ENCODE data around the gene KRT2. TPM values are rescaled to one million over a fixed set of nuclear protein-coding genes. Genes with fewer than 3 reads are reported as not detected.

KRT2 gene
- total RNA-seq, 1 experiment from 2014 or later, result not detected

DNA sequence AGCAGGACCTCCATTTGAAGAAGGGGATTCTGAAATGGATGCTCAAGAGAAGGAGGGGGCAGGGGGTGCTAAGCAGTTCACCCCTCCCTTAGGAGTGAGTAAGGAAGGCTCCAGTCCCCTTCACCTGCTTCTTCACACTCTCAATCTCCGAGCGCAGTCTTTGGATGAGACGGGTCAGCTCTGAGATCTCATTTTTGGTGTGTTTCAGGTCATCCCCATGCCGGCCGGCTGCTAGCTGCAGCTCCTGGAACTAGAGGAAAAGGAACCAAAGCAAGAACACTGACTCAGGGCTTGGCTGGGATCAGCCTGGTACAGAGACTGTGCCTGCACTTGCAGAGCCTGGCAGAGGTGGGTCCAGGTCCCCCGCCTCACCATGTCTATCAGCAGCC lies 40.9 kb downstream of the KRT2 start (continued):
- no peak for TF ChIP-seq ATF2 (CRISPR knock-in tag; IDR thresholded peaks at IDR 0.05; ENCODE audit: borderline replicate concordance, low read depth)

GRCh38 chr12:52608826-52609630 lies 43.0 kb downstream of the KRT2 start:
- H3K36me3 Mint-ChIP-seq, result no peaks in the 10 kb centered on the region
- ATAC-seq (no peak), DNase-seq (ENCODE audit: low spot score) (no peak)
- ChIA-PET POLR2A (interaction anchor here (0.9 kb wide), 1 partner anchor 31 kb away, joined by 3 read pairs; no protein-coding TSS in a partner anchor), CTCF (interaction anchor here (0.9 to 1.7 kb wide), 5 partner anchors 31 to 262 kb away, joined by 3 to 4 read pairs (median 3); no protein-coding TSS in a partner anchor)
- TF ChIP-seq ELF4 (CRISPR knock-in tag; IDR thresholded peaks at IDR 0.05; ENCODE audit: low read depth), result no peak
- TF ChIP-seq PRRX2 (CRISPR knock-in tag; IDR thresholded peaks at IDR 0.05), result no peak
- TF ChIP-seq GRHL2 (CRISPR knock-in tag; IDR thresholded peaks at IDR 0.05; ENCODE audit: insufficient replicate concordance, severe bottlenecking), result no peak
- no peak overlapping the region for H3K4me3 Mint-ChIP-seq
- peaks cover 3% of the 10 kb centered on the region; the same call in 1 of the 2 replicates for H3K27me3 Mint-ChIP-seq (ENCODE audit: low read depth)
- peaks cover 4% of the 10 kb centered on the region; the same call in 1 of the 2 replicates for H3K4me1 Mint-ChIP-seq
- no peaks in the 10 kb centered on the region for H3K9me3 Mint-ChIP-seq
- no peak overlapping the region for H3K27ac Mint-ChIP-seq

DNA sequence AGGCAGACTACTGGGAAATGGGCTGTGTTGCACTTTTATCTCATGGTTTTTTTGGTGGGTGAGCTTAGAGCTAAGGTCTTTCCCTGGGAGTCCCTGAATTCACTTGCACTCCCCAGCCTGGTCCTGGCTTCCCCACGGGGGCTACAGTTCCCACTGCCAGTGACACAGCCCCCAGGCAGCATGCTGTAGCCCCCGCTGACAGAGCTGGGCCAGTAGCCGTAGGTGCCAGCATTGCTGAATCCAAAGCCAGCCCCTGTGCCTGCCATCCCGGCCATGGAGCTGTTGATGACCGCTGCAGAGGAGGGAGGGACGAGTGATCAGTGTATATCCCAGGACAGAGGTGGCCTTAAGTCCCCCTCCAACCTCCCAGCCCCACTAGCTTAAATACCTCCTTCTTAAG lies 43.9 kb downstream of the KRT2 start:
- DNase-seq (ENCODE audit: low spot score) (no peak), ATAC-seq (no peak)
- CTCF ChIA-PET, result interaction anchor here (0.9 to 1.7 kb wide), 4 partner anchors 30 to 257 kb away, joined by 3 to 4 read pairs (median 4); no protein-coding TSS in a partner anchor
- Mint-ChIP-seq H3K27me3 (ENCODE audit: low read depth) (peaks cover 3% of the 10 kb centered on the region; the same call in 1 of the 2 replicates), H3K27ac (no peak overlapping the region), H3K9me3 (no peaks in the 10 kb centered on the region), H3K36me3 (no peaks in the 10 kb centered on the region), H3K4me3 (no peak overlapping the region), H3K4me1 (peaks cover 4% of the 10 kb centered on the region; the same call in 1 of the 2 replicates)
- POLR2A ChIA-PET, result no interaction called here
- TF ChIP-seq, protein P1, sequence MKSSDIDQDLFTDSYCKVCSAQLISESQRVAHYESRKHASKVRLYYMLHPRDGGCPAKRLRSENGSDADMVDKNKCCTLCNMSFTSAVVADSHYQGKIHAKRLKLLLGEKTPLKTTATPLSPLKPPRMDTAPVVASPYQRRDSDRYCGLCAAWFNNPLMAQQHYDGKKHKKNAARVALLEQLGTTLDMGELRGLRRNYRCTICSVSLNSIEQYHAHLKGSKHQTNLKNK (CRISPR knock-in tag; IDR thresholded peaks at IDR 0.05), result no peak
- TF ChIP-seq FOXP1 (CRISPR knock-in tag; IDR thresholded peaks at IDR 0.05; ENCODE audit: borderline replicate concordance) (no peak), NR1H2 (CRISPR knock-in tag; IDR thresholded peaks at IDR 0.05) (no peak), JAZF1 (CRISPR knock-in tag; IDR thresholded peaks at IDR 0.05) (no peak), ZNF396 (CRISPR knock-in tag; IDR thresholded peaks at IDR 0.05; ENCODE audit: borderline replicate concordance) (no peak), ESRRA (CRISPR knock-in tag; IDR thresholded peaks at IDR 0.05; ENCODE audit: borderline replicate concordance) (no peak), HMGA2 (CRISPR knock-in tag; IDR thresholded peaks at IDR 0.05) (no peak), JUN (CRISPR knock-in tag; IDR thresholded peaks at IDR 0.05) (no peak), SMAD3 (CRISPR knock-in tag; IDR thresholded peaks at IDR 0.05; ENCODE audit: borderline replicate concordance) (no peak), NR3C1 (CRISPR knock-in tag; conservative IDR thresholded peaks at IDR 0.05; ENCODE audit: low read depth) (no peak)
- TF ChIP-seq, protein P2, sequence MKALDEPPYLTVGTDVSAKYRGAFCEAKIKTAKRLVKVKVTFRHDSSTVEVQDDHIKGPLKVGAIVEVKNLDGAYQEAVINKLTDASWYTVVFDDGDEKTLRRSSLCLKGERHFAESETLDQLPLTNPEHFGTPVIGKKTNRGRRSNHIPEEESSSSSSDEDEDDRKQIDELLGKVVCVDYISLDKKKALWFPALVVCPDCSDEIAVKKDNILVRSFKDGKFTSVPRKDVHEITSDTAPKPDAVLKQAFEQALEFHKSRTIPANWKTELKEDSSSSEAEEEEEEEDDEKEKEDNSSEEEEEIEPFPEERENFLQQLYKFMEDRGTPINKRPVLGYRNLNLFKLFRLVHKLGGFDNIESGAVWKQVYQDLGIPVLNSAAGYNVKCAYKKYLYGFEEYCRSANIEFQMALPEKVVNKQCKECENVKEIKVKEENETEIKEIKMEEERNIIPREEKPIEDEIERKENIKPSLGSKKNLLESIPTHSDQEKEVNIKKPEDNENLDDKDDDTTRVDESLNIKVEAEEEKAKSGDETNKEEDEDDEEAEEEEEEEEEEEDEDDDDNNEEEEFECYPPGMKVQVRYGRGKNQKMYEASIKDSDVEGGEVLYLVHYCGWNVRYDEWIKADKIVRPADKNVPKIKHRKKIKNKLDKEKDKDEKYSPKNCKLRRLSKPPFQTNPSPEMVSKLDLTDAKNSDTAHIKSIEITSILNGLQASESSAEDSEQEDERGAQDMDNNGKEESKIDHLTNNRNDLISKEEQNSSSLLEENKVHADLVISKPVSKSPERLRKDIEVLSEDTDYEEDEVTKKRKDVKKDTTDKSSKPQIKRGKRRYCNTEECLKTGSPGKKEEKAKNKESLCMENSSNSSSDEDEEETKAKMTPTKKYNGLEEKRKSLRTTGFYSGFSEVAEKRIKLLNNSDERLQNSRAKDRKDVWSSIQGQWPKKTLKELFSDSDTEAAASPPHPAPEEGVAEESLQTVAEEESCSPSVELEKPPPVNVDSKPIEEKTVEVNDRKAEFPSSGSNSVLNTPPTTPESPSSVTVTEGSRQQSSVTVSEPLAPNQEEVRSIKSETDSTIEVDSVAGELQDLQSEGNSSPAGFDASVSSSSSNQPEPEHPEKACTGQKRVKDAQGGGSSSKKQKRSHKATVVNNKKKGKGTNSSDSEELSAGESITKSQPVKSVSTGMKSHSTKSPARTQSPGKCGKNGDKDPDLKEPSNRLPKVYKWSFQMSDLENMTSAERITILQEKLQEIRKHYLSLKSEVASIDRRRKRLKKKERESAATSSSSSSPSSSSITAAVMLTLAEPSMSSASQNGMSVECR (CRISPR knock-in tag; IDR thresholded peaks at IDR 0.05; ENCODE audit: borderline replicate concordance), result no peak
- TF ChIP-seq, protein P3, sequence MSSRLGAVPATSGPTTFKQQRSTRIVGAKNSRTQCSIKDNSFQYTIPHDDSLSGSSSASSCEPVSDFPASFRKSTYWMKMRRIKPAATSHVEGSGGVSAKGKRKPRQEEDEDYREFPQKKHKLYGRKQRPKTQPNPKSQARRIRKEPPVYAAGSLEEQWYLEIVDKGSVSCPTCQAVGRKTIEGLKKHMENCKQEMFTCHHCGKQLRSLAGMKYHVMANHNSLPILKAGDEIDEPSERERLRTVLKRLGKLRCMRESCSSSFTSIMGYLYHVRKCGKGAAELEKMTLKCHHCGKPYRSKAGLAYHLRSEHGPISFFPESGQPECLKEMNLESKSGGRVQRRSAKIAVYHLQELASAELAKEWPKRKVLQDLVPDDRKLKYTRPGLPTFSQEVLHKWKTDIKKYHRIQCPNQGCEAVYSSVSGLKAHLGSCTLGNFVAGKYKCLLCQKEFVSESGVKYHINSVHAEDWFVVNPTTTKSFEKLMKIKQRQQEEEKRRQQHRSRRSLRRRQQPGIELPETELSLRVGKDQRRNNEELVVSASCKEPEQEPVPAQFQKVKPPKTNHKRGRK (CRISPR knock-in tag; IDR thresholded peaks at IDR 0.05; ENCODE audit: borderline replicate concordance), result no peak
- TF ChIP-seq, protein P4, sequence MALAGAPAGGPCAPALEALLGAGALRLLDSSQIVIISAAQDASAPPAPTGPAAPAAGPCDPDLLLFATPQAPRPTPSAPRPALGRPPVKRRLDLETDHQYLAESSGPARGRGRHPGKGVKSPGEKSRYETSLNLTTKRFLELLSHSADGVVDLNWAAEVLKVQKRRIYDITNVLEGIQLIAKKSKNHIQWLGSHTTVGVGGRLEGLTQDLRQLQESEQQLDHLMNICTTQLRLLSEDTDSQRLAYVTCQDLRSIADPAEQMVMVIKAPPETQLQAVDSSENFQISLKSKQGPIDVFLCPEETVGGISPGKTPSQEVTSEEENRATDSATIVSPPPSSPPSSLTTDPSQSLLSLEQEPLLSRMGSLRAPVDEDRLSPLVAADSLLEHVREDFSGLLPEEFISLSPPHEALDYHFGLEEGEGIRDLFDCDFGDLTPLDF (CRISPR knock-in tag; IDR thresholded peaks at IDR 0.05), result no peak
- TF ChIP-seq, protein P5, sequence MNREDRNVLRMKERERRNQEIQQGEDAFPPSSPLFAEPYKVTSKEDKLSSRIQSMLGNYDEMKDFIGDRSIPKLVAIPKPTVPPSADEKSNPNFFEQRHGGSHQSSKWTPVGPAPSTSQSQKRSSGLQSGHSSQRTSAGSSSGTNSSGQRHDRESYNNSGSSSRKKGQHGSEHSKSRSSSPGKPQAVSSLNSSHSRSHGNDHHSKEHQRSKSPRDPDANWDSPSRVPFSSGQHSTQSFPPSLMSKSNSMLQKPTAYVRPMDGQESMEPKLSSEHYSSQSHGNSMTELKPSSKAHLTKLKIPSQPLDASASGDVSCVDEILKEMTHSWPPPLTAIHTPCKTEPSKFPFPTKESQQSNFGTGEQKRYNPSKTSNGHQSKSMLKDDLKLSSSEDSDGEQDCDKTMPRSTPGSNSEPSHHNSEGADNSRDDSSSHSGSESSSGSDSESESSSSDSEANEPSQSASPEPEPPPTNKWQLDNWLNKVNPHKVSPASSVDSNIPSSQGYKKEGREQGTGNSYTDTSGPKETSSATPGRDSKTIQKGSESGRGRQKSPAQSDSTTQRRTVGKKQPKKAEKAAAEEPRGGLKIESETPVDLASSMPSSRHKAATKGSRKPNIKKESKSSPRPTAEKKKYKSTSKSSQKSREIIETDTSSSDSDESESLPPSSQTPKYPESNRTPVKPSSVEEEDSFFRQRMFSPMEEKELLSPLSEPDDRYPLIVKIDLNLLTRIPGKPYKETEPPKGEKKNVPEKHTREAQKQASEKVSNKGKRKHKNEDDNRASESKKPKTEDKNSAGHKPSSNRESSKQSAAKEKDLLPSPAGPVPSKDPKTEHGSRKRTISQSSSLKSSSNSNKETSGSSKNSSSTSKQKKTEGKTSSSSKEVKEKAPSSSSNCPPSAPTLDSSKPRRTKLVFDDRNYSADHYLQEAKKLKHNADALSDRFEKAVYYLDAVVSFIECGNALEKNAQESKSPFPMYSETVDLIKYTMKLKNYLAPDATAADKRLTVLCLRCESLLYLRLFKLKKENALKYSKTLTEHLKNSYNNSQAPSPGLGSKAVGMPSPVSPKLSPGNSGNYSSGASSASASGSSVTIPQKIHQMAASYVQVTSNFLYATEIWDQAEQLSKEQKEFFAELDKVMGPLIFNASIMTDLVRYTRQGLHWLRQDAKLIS (CRISPR knock-in tag; IDR thresholded peaks at IDR 0.05; ENCODE audit: borderline replicate concordance), result no peak
